H1 (cell line): ENCODE measurements around the gene MAN2A1. TPM values are rescaled to one million over a fixed set of nuclear protein-coding genes. Genes with fewer than 3 reads are reported as not detected.

Source experiments
- CBX8 ChIP-seq: fragments of 300-800, 300-1000 bp; sonication (generic); IDR thresholded peaks from 2 replicates; pipeline ENCODE4 v1.7.1; 2016; ENCODE audit warnings: low read depth, low read length, borderline replicate concordance
- POLR2AphosphoS5 ChIP-seq: IDR thresholded peaks from 2 replicates; pipeline ENCODE4 v1.6.1; 2011; ENCODE audit warnings: low read depth, low read length
- RAD21 ChIP-seq, 2 experiments: IDR thresholded peaks in 1 of 2; conservative IDR thresholded peaks in 1 of 2; 2 replicates each; pipeline ENCODE4 v1.6.1; 2011; ENCODE audit warnings: low read depth in 2 of 2, low read length in 2 of 2, improper control_type of control experiment in 1 of 2, inconsistent platforms in 1 of 2, mild to moderate bottlenecking in 1 of 2, moderate library complexity in 1 of 2
- RXRA ChIP-seq: IDR thresholded peaks from 2 replicates; pipeline ENCODE4 v1.6.1; 2011; ENCODE audit warnings: low read depth, mild to moderate bottlenecking, low read length, moderate library complexity; ENCODE audit not compliant: insufficient read depth
- SP4 ChIP-seq: IDR thresholded peaks from 2 replicates; pipeline ENCODE4 v1.6.1; 2012; ENCODE audit warnings: low read length, inconsistent platforms
- TBP ChIP-seq: IDR thresholded peaks from 2 replicates; pipeline ENCODE4 v1.6.1; 2011; ENCODE audit warnings: low read depth, low read length, improper control_type of control experiment
- TEAD4 ChIP-seq: IDR thresholded peaks from 2 replicates; pipeline ENCODE4 v1.6.1; 2012; ENCODE audit warnings: low read depth, low read length, inconsistent platforms, mixed read lengths
- polyA plus RNA-seq, 7 experiments: library from polyadenylated mRNA; depleted of rRNA in 3 of 7; stranded (reverse) in 5 of 7; unstranded in 2 of 7; fragments of >200 nt in 5 of 7; fragments of 200-250 nt in 2 of 7; gene quantifications; 1 replicate in 5 of 7; 2 replicates in 1 of 7; 4 replicates in 1 of 7; pipeline versions ENCODE4 v1.2.1 to v1.2.3, GENCODE V29; 2011 to 2013; ENCODE audit warnings: missing spikeins in 2 of 7, mixed read lengths in 2 of 7
- total RNA-seq: library from RNA; stranded (reverse); fragmentation: NEBNext Ultra II Directional; extraction: Animal tissue kit (Norgen Biotek cat#: 25700); gene quantifications from 2 replicates; pipeline ENCODE4 v1.2.1, GENCODE V29; 2021
- TF ChIP-seq, protein P1 (sequence below): fragments of 300-600 bp; sonication (generic); IDR thresholded peaks from 2 replicates; pipeline ENCODE4 v1.7.1; 2012; ENCODE audit warnings: low read length, moderate library complexity, mild to moderate bottlenecking, inconsistent platforms; ENCODE audit not compliant: insufficient replicate concordance
- TF ChIP-seq, protein P2 (sequence below): IDR thresholded peaks from 2 replicates; pipeline ENCODE4 v1.6.1; 2012; ENCODE audit warnings: inconsistent platforms

MAN2A1 gene
- total and polyA plus RNA-seq, 2 of the 8 experiments (the other 6 are each of a cell fraction or from before 2014, with no cell fraction given) = 29.1 to 102 TPM

GRCh38 chr5:109876941-109877669 lies 187.4 kb downstream of the MAN2A1 start (continued):
- TF ChIP-seq, protein P1, sequence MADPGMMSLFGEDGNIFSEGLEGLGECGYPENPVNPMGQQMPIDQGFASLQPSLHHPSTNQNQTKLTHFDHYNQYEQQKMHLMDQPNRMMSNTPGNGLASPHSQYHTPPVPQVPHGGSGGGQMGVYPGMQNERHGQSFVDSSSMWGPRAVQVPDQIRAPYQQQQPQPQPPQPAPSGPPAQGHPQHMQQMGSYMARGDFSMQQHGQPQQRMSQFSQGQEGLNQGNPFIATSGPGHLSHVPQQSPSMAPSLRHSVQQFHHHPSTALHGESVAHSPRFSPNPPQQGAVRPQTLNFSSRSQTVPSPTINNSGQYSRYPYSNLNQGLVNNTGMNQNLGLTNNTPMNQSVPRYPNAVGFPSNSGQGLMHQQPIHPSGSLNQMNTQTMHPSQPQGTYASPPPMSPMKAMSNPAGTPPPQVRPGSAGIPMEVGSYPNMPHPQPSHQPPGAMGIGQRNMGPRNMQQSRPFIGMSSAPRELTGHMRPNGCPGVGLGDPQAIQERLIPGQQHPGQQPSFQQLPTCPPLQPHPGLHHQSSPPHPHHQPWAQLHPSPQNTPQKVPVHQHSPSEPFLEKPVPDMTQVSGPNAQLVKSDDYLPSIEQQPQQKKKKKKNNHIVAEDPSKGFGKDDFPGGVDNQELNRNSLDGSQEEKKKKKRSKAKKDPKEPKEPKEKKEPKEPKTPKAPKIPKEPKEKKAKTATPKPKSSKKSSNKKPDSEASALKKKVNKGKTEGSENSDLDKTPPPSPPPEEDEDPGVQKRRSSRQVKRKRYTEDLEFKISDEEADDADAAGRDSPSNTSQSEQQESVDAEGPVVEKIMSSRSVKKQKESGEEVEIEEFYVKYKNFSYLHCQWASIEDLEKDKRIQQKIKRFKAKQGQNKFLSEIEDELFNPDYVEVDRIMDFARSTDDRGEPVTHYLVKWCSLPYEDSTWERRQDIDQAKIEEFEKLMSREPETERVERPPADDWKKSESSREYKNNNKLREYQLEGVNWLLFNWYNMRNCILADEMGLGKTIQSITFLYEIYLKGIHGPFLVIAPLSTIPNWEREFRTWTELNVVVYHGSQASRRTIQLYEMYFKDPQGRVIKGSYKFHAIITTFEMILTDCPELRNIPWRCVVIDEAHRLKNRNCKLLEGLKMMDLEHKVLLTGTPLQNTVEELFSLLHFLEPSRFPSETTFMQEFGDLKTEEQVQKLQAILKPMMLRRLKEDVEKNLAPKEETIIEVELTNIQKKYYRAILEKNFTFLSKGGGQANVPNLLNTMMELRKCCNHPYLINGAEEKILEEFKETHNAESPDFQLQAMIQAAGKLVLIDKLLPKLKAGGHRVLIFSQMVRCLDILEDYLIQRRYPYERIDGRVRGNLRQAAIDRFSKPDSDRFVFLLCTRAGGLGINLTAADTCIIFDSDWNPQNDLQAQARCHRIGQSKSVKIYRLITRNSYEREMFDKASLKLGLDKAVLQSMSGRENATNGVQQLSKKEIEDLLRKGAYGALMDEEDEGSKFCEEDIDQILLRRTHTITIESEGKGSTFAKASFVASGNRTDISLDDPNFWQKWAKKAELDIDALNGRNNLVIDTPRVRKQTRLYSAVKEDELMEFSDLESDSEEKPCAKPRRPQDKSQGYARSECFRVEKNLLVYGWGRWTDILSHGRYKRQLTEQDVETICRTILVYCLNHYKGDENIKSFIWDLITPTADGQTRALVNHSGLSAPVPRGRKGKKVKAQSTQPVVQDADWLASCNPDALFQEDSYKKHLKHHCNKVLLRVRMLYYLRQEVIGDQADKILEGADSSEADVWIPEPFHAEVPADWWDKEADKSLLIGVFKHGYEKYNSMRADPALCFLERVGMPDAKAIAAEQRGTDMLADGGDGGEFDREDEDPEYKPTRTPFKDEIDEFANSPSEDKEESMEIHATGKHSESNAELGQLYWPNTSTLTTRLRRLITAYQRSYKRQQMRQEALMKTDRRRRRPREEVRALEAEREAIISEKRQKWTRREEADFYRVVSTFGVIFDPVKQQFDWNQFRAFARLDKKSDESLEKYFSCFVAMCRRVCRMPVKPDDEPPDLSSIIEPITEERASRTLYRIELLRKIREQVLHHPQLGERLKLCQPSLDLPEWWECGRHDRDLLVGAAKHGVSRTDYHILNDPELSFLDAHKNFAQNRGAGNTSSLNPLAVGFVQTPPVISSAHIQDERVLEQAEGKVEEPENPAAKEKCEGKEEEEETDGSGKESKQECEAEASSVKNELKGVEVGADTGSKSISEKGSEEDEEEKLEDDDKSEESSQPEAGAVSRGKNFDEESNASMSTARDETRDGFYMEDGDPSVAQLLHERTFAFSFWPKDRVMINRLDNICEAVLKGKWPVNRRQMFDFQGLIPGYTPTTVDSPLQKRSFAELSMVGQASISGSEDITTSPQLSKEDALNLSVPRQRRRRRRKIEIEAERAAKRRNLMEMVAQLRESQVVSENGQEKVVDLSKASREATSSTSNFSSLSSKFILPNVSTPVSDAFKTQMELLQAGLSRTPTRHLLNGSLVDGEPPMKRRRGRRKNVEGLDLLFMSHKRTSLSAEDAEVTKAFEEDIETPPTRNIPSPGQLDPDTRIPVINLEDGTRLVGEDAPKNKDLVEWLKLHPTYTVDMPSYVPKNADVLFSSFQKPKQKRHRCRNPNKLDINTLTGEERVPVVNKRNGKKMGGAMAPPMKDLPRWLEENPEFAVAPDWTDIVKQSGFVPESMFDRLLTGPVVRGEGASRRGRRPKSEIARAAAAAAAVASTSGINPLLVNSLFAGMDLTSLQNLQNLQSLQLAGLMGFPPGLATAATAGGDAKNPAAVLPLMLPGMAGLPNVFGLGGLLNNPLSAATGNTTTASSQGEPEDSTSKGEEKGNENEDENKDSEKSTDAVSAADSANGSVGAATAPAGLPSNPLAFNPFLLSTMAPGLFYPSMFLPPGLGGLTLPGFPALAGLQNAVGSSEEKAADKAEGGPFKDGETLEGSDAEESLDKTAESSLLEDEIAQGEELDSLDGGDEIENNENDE = no peak
- TF ChIP-seq SP4 (no peak), TBP (no peak), RAD21 (IDR thresholded peaks at IDR 0.05 in 1 of 2, conservative IDR thresholded peaks at IDR 0.05 in 1 of 2; ENCODE audit: low read depth in 2 of 2, low read length in 2 of 2) (no peak), TEAD4 (no peak), POLR2AphosphoS5 (no peak), CBX8 (no peak), RXRA (no peak)
- TF ChIP-seq, protein P2, sequence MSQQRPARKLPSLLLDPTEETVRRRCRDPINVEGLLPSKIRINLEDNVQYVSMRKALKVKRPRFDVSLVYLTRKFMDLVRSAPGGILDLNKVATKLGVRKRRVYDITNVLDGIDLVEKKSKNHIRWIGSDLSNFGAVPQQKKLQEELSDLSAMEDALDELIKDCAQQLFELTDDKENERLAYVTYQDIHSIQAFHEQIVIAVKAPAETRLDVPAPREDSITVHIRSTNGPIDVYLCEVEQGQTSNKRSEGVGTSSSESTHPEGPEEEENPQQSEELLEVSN = no peak
